Endothelial cell (in vitro differentiated cells): ENCODE measurements around the gene GPR18. TPM values are rescaled to one million over a fixed set of nuclear protein-coding genes. Genes with fewer than 3 reads are reported as not detected.

ENCODE experiments used
- DNase-seq: peaks from one replicate; pipeline ENCODE4 v3.0.0; 2021; ENCODE audit warnings: low spot score
- H3K27ac Mint-ChIP-seq: one replicate; pipeline ENCODE4 v1.8.0; 2021; ENCODE audit warnings: mixed read lengths, inconsistent platforms; ENCODE audit not compliant: unreplicated experiment
- H3K27me3 Mint-ChIP-seq: one replicate; pipeline ENCODE4 v1.8.0; 2021; ENCODE audit warnings: mild to moderate bottlenecking, moderate library complexity, mixed read lengths, inconsistent platforms; ENCODE audit not compliant: unreplicated experiment
- H3K36me3 Mint-ChIP-seq: one replicate; pipeline ENCODE4 v1.8.0; 2021; ENCODE audit warnings: mild to moderate bottlenecking, low read depth, mixed read lengths, inconsistent platforms; ENCODE audit not compliant: unreplicated experiment
- H3K4me1 Mint-ChIP-seq: one replicate; pipeline ENCODE4 v1.8.0; 2021; ENCODE audit warnings: mild to moderate bottlenecking, mixed read lengths, inconsistent platforms; ENCODE audit not compliant: unreplicated experiment
- H3K4me3 Mint-ChIP-seq: one replicate; pipeline ENCODE4 v1.8.0; 2021; ENCODE audit warnings: mild to moderate bottlenecking, mixed read lengths, inconsistent platforms; ENCODE audit not compliant: unreplicated experiment
- H3K9me3 Mint-ChIP-seq: one replicate; pipeline ENCODE4 v1.8.0; 2021; ENCODE audit warnings: mixed read lengths, inconsistent platforms; ENCODE audit not compliant: unreplicated experiment
- total RNA-seq: library from RNA; stranded (reverse); fragmentation: NEBNext Ultra II Directional; extraction: Animal tissue kit (Norgen Biotek cat#: 25700); gene quantifications from one replicate; pipeline ENCODE4 v1.2.1, GENCODE V29; 2021; ENCODE audit not compliant: unreplicated experiment
- TF ChIP-seq, protein P1 (sequence below): fragments of 200-600 bp; sonication (generic); IDR thresholded peaks from one replicate; pipeline ENCODE4 v1.5.0; 2021; ENCODE audit warnings: antibody characterized with exemption; ENCODE audit not compliant: unreplicated experiment

The GPR18 gene
- total RNA-seq, 1 donor from 2014 or later = not detected

DNA sequence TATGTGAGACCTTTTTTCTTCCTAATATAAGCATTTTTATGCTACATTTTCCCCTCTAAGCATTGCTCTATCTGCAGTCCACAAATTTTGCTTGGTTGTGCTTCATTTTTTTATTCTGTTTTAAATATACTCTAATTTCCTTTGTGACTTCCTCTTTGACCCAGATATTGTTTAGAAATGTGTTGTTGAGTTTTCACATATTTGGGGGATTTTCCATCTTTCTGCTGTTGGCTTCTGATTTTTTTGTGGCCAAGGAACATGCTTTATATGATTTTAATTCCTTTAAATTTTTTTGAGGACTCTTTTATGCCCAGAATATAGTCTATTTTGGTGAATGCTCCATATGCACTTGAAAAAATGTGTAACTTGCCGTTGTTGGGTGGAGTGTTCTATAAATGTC lies 34.6 kb downstream of the GPR18 start:
- no peak for DNase-seq
- no peak overlapping the region for H3K4me3 Mint-ChIP-seq

DNA sequence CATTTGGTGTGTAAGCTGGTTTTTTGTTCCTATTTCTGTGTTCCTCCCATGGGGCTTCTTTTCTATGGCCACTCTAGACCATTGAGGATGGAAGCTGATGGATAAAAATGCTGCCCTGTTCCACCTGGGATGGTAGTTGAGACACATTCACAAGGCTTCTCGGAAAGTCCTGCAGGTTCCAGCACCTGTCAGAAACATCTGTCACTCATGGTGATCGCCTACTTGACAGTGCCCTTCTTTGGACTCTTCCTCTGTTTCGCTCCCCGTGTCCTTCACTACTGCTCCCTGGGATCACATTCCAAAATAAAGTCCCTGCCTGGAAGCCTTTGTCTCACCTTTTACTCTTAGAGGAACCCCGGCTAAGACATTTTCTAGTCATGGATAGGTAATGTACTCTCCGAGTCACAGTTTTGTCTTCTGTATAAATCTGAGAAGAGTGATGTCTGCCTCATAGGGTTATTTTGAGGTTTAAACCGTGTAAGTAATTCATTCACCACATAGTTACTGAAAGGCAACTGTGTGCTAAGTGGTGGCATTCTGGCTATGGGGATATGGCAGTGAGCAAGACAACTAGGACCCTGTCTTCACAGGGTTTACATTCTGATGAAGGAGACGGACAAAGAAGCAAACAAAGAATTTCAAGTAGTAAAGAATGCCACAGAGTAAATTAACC lies 36.5 kb downstream of the GPR18 start:
- no peak for DNase-seq
- peaks cover 2% of the 10 kb centered on the region for H3K27me3 Mint-ChIP-seq
- no peaks in the 10 kb centered on the region for H3K9me3 Mint-ChIP-seq
- no peak overlapping the region for H3K4me3 Mint-ChIP-seq
- H3K27ac Mint-ChIP-seq = no peak overlapping the region
- no peaks in the 10 kb centered on the region for H3K4me1 Mint-ChIP-seq
- TF ChIP-seq, protein P1, sequence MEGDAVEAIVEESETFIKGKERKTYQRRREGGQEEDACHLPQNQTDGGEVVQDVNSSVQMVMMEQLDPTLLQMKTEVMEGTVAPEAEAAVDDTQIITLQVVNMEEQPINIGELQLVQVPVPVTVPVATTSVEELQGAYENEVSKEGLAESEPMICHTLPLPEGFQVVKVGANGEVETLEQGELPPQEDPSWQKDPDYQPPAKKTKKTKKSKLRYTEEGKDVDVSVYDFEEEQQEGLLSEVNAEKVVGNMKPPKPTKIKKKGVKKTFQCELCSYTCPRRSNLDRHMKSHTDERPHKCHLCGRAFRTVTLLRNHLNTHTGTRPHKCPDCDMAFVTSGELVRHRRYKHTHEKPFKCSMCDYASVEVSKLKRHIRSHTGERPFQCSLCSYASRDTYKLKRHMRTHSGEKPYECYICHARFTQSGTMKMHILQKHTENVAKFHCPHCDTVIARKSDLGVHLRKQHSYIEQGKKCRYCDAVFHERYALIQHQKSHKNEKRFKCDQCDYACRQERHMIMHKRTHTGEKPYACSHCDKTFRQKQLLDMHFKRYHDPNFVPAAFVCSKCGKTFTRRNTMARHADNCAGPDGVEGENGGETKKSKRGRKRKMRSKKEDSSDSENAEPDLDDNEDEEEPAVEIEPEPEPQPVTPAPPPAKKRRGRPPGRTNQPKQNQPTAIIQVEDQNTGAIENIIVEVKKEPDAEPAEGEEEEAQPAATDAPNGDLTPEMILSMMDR = no peak
- no peaks in the 10 kb centered on the region for H3K36me3 Mint-ChIP-seq

More for the DNA sequence above, 34.6 kb downstream of the GPR18 start:
- H3K27ac Mint-ChIP-seq = no peak overlapping the region
- H3K27me3 Mint-ChIP-seq = peaks cover 2% of the 10 kb centered on the region
- TF ChIP-seq, protein P1 = no peak
- H3K4me1 Mint-ChIP-seq = peaks cover 6% of the 10 kb centered on the region
- H3K36me3 Mint-ChIP-seq = no peaks in the 10 kb centered on the region
- no peaks in the 10 kb centered on the region for H3K9me3 Mint-ChIP-seq

DNA sequence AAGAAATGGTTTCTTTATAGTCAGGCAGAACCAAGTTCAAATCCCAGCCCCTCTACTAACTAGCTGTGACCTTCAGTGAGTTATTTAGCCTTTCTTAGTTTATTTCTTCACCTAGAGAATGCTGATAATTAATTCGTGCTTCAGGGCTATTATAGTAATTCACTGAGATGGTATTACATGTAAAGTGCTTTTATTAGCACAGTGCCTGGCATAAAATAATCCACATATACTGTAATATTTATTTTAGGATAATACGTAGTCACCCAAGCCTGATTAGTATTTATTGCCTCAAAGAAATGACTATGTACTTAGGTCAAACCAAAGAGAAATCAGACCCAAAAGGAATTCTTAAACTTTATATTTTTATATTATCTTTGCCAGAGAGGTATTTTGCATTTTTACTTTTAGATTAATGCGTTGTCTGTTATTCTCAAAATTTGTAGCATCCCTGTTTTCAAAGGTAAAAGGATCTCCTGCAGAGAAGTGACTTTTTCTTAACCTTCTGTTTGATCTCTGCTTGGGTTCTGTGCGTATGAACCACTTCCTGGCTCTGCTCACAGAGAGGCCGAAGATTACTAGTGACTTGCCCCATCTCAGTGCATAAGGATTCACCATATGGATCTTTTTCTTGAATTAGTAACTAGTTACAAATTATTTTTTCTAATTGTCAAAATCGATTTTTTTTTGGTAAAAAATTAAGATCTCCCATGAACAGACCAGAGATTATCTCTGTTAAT lies 37.8 kb downstream of the GPR18 start:
- H3K4me3 Mint-ChIP-seq = no peak overlapping the region

DNA sequence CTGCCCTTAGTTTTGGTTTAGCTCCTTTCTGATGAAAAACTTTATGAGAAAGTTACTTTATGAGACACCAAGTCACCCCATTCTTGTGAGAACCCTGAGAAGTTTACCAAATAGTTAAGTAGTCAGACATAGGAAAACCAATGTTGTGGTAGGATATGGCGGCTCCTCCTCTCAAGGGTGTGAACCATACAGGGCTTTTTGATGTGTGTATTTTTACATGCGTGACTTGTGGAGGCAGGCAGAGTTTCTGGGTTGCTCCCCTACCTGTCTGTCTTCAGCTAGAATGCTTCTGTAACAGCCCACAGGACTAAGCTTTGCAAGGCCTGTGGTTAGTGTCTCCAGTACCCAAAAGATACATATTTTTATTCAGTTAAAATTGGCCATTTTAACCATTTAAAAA lies 39.2 kb downstream of the GPR18 start:
- TF ChIP-seq, protein P1 = no peak
- Mint-ChIP-seq H3K27ac (no peak overlapping the region), H3K4me3 (no peak overlapping the region), H3K4me1 (no peaks in the 10 kb centered on the region), H3K36me3 (no peaks in the 10 kb centered on the region), H3K27me3 (no peaks in the 10 kb centered on the region), H3K9me3 (no peaks in the 10 kb centered on the region)
- no peak for DNase-seq

More for the DNA sequence above, 37.8 kb downstream of the GPR18 start:
- Mint-ChIP-seq H3K4me1 (no peaks in the 10 kb centered on the region), H3K9me3 (no peaks in the 10 kb centered on the region), H3K36me3 (no peaks in the 10 kb centered on the region), H3K27ac (no peak overlapping the region), H3K27me3 (no peaks in the 10 kb centered on the region)
- TF ChIP-seq, protein P1 = no peak
- DNase-seq = no peak

DNA sequence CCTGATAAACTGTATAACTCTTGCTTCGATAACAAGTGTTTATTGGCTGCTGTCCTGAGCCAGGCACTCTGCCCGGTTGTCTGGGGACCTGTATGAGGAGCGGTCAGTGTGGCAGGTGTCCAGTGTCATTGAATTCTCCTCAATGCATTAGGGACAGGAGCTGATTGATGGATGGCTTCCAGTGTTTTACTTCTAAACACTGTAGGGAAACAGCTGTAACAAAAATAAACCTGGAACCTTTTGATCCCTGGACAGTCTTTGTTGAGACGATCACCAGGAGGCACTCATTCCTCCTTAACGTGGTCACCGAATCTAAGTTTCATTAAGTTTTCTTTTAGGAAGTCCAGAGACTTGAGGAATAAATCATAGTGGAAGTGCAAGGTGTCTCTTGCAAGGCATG lies 39.6 kb downstream of the GPR18 start:
- TF ChIP-seq, protein P1 = no peak
- Mint-ChIP-seq H3K9me3 (no peaks in the 10 kb centered on the region), H3K27ac (no peak overlapping the region)

More for the DNA sequence above, 39.6 kb downstream of the GPR18 start:
- no peaks in the 10 kb centered on the region for H3K27me3 Mint-ChIP-seq
- no peak overlapping the region for H3K4me3 Mint-ChIP-seq
- no peaks in the 10 kb centered on the region for H3K36me3 Mint-ChIP-seq
- no peak for DNase-seq
- H3K4me1 Mint-ChIP-seq = no peaks in the 10 kb centered on the region
